SK-N-MC (cell line): ENCODE data around the gene NXNL2.
A peak's percentile ranks its signal among the peaks of the same experiment; 100 is the strongest.

Experiments used
- DNase-seq: peaks from one replicate; pipeline ENCODE4 v3.0.0-alpha.2; 2011; ENCODE audit warnings: low read depth, low spot score
- H3K27ac ChIP-seq: fragments of 200-600 bp; sonication (generic); 2 replicates; pipeline ENCODE4 v1.5.1; 2016; ENCODE audit warnings: mixed run types
- H3K36me3 ChIP-seq: fragments of 200-600 bp; sonication (generic); 2 replicates; pipeline ENCODE4 v1.6.1; 2017; ENCODE audit warnings: antibody characterized with exemption, low read length, mixed read lengths; ENCODE audit not compliant: insufficient read depth
- H3K4me3 ChIP-seq: fragments of 200-600 bp; sonication (generic); 2 replicates; pipeline ENCODE4 v1.5.1; 2016
- H3K9ac ChIP-seq: fragments of 200-600 bp; sonication (generic); 2 replicates; pipeline ENCODE4 v1.8.0; 2017; ENCODE audit warnings: mixed run types, mixed read lengths; ENCODE audit not compliant: insufficient read length
- H3K9me3 ChIP-seq: fragments of 200-600 bp; sonication (generic); 2 replicates; pipeline ENCODE4 v1.6.1; 2017; ENCODE audit warnings: low read depth, mild to moderate bottlenecking, antibody characterized with exemption, low read length, moderate library complexity, mixed read lengths
- EZH2 ChIP-seq: fragments of 200-600 bp; sonication (generic); IDR thresholded peaks from one replicate; pipeline ENCODE4 v1.6.1; 2017; ENCODE audit warnings: antibody characterized with exemption
- FOXP2 ChIP-seq: optimal IDR thresholded peaks from 2 replicates; pipeline ENCODE3; 2011; ENCODE audit warnings: mild to moderate bottlenecking, moderate library complexity; ENCODE audit not compliant: insufficient read depth; ENCODE audit errors: extremely low read length, control extremely low read depth
- POLR2AphosphoS5 ChIP-seq: IDR thresholded peaks from 2 replicates; pipeline ENCODE4 v1.6.1; 2012; ENCODE audit warnings: mild to moderate bottlenecking, low read depth, low read length, borderline replicate concordance

The NXNL2 gene

DNA sequence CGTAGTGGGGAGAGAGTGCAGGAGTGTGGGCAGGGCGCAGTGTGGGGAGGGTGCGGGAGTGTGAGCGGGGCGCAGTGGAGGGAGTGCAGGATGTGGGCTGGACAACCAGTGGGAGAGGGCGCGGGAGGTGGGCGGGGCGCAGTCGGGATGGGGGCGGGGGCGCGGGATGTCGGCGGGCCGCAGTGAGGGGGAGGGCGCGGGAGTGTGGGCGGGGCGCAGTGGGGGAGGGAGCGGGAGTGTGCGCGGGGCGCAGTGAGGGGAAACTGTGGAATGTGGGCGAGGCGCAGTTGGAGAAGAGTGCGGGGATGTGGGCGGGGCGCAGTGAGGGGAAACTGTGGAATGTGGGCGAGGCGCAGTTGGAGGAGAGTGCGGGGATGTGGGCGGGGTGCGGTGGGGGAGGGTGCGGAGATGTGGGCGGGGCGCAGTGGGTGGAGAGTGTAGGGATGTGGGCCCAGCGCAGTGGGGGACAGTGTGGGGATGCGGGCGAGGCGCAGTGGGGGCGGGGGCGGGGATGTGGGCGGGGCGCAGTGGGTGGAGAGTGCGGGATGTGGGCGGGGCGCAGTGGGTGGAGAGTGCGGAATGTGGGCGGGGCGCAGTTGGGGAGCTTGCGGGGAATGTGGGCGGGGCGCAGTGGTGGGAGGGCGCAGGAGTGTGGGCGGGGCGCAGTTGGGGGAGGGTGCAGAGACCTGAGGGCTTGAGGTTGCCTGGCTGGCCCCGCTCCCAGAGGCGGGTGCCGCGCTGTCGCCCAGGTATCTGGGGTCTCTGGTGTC lies at the start of gene NXNL2:
NXNL2 (plus strand) TSS at position 723 of the 770 bp plus-strand sequence. CDS start 257 bp downstream, outside the sequence.
- Histone ChIP-seq H3K4me3 (peak within 1 kb of the TSS; percentile 85), H3K36me3 (no peaks in the 10 kb centered on the region), H3K9me3 (no peaks in the 10 kb centered on the region), H3K9ac (peak within 1 kb of the TSS; percentile 56), H3K27ac (peak within 1 kb of the TSS; percentile 83)
- DNase-seq = no peak
- no peak for TF ChIP-seq POLR2AphosphoS5
- no peak for TF ChIP-seq EZH2
- TF ChIP-seq FOXP2 = no peak

DNA sequence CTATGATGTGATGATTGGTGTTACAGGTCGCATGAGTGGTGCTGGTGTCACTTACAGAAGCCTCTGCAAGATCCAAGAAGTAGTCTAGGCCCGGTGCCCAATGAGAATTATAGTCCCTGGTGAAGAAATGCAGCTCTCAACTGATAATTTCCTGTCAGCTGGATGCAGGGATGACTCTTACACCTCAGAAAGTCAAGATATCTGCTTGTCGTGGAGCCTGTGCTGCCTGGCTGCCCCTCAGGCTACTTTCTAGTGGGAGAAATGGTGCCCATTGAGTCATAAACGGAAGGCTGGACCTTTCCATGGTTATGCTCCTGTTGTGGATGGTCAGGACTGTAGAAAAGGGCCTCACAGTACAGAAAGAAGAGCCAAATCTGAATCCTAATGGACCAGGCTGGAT lies 46.8 kb upstream of the NXNL2 start:
- H3K9ac ChIP-seq = no peak overlapping the region
- no peak for DNase-seq
- H3K27ac ChIP-seq = no peak overlapping the region
- TF ChIP-seq FOXP2 = no peak
- no peak for TF ChIP-seq POLR2AphosphoS5
- no peak for TF ChIP-seq EZH2
- H3K36me3 ChIP-seq = peaks cover 31% of the 10 kb centered on the region
- no peaks in the 10 kb centered on the region for H3K9me3 ChIP-seq
- H3K4me3 ChIP-seq = no peak overlapping the region

DNA sequence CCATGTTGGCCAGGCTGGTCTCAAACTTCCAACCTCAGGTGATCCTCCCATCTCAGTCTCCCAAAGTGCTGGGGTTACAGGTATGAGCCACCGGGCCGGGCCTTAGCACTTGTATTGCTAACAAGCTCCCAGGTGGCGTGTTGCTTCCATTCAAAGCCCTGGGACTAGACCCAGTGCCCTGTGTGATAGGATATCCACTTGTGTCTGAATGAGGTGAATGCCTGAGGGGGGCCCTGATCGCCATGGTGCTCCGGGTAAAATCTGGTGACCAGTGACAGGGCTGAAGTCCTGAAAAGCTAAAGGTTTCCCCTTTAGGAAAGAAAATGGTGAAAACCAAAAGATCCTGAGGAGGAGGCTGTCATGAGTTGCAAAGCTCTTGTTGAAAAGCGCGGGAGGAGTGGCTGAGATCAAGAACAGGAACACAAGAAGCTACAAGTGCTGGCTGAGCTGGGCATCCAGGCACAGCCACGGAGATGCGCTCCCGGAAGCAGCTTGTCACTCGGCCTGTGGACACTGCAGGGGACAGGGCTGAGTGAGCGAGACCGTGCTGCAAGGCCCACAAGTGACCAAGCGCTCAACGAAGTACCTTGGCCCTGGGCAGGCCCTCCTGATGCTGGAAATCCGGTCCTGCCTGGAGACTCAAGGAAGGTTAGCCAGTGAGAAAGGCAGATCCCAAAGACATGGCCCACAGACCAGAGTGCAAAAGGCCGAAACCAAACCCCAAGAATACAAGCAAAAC lies 39.8 kb upstream of the NXNL2 start:
- H3K4me3 ChIP-seq = no peak overlapping the region
- no peak overlapping the region for H3K27ac ChIP-seq
- H3K9ac ChIP-seq = no peak overlapping the region
- no peaks in the 10 kb centered on the region for H3K36me3 ChIP-seq
- TF ChIP-seq POLR2AphosphoS5 (no peak), EZH2 (no peak), FOXP2 (no peak)
- H3K9me3 ChIP-seq = no peaks in the 10 kb centered on the region
- DNase-seq = no peak

DNA sequence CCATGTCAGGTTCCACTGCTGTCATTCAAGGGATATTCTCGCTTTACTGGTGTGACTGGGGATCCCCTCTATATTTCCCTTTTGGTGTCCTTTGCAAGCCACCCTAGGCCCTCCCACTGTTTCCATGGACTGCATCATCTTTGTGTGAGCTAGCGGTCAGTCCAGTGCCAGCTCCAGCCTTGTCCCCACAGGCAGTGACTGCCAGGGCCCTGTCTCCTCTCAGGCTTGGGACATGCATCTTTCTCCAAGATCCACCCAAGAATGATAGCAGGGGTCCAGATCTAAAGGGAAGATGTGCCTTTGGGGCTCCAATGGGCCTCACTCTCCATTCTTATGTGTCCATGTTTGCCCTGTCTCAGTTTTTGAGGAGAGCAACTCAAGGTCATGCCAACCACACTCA lies 37.8 kb upstream of the NXNL2 start:
- TF ChIP-seq FOXP2 = no peak
- no peak for TF ChIP-seq EZH2
- no peak for TF ChIP-seq POLR2AphosphoS5
- no peak overlapping the region for H3K27ac ChIP-seq
- no peak overlapping the region for H3K4me3 ChIP-seq
- H3K9me3 ChIP-seq = no peaks in the 10 kb centered on the region
- no peak overlapping the region for H3K9ac ChIP-seq
- no peak for DNase-seq
- no peaks in the 10 kb centered on the region for H3K36me3 ChIP-seq

DNA sequence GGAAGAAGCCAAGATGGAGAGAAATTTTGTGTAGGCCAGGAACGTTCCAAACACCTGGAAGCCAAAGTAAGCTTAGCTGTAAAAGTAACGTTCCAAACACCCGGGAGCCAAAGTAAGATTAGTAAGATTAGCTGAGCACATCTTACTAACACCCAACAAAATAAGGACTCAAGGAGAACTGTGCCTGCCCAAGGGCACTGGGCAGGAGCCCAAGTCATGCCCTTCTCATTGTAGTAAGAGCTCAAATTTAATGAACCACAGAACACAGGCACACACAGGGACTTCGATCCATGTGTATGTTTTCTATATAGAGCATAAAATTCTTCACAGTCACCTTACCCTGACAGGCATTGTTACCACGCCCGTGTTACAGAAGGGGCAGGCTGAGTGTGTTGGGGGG lies 36.1 kb upstream of the NXNL2 start:
- Histone ChIP-seq H3K36me3 (no peaks in the 10 kb centered on the region), H3K9ac (no peak overlapping the region), H3K4me3 (no peak overlapping the region), H3K27ac (no peak overlapping the region), H3K9me3 (no peaks in the 10 kb centered on the region)
- no peak for DNase-seq
- TF ChIP-seq POLR2AphosphoS5 (no peak), EZH2 (no peak)

DNA sequence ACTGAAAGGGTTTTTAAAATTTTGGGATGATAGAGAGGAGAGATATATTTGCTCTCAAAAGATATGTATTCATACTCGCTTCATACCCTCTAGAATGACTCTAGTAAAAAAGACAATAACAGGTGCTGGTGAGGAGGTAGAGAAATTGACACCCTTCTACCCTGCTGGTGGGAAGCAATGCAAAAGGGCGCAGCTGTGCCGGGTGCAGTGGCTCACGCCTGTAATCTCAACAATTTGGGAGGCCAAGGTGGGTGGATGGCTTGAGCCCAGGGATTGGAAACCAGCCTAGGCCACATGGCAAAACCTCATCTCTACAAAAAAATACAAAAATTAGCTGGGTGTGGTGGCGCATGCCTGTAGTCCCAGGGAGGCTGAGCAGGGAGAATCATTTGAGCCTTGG lies 33.9 kb upstream of the NXNL2 start:
- H3K9me3 ChIP-seq = no peaks in the 10 kb centered on the region
- no peaks in the 10 kb centered on the region for H3K36me3 ChIP-seq
- H3K9ac ChIP-seq = no peak overlapping the region
- no peak overlapping the region for H3K27ac ChIP-seq
- no peak for DNase-seq
- no peak for TF ChIP-seq FOXP2
- TF ChIP-seq POLR2AphosphoS5 = no peak
- no peak for TF ChIP-seq EZH2
- H3K4me3 ChIP-seq = no peak overlapping the region

DNA sequence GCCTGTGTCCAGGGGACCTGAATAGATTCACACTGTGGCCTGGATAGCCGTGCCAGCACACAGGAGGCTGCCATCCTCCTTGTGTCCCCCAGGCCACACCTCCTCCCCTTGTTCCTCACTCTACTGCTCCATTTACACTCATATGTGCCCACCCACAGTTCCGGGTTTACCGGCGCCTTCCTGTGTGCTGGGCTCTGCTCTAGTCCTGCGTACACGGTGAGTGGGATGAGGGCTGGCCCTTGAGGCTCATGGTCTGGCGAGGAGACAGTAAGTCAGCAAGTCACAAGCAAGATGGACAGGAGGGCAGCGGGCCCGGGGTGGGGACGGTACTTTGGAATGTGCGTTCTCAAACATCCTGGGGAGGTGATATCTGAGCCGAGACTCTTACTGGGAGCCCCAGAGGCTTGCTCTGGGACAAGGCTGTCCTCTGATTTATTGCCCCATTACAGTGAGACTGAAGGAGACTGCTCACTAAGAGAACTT lies 32.4 kb upstream of the NXNL2 start:
- TF ChIP-seq POLR2AphosphoS5 (no peak), EZH2 (no peak)
- Histone ChIP-seq H3K27ac (no peak overlapping the region), H3K36me3 (no peaks in the 10 kb centered on the region), H3K9me3 (no peaks in the 10 kb centered on the region), H3K9ac (no peak overlapping the region), H3K4me3 (no peak overlapping the region)
- DNase-seq = no peak

DNA sequence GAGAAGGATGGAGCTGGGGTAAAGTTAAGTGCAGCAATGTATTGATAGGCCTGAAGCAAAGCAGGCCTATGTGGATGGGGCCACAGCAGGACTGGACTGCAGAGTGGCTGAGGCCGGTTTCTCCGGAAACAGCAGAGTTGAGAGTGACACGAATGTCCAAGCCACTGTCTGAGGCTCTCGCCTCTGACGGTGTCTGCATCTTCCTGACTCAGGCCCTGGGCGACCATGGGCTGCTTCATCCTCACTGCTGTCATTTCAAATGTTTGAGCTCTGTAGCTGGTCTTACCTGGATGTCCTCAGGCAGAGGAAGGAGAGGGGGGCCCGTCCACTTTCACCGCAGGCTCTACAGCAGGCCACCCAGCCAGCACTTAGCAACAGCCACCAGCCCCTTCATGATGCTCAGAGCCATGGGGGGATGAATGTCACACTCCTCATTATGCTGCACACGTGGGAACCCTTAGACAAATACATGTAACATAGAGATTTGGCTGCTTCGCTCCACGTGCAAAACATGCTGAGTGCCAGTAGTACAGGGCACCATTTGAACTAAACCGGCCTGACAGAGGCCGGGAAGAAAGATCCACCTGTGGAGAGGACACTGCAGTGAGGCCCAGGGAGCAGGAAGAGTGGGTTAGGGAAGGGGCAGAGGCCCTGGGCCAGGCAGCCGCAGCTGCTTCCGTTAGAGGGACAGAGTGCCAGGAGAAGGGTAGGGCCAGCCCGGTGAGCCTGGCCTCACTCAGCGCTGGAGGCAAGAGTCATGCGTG lies 31.7 kb upstream of the NXNL2 start:
- Histone ChIP-seq H3K27ac (no peak overlapping the region), H3K9me3 (no peaks in the 10 kb centered on the region), H3K36me3 (no peaks in the 10 kb centered on the region), H3K4me3 (no peak overlapping the region), H3K9ac (no peak overlapping the region)
- no peak for TF ChIP-seq FOXP2
- DNase-seq = no peak
